Cerebellar cortex (tissue), 1 donor: ENCODE data around the gene BTBD16.

Source experiments
- DNase-seq: peaks from one replicate; pipeline ENCODE4 v3.0.0-alpha.2; 2015; ENCODE audit warnings: low spot score

Gene BTBD16

DNA sequence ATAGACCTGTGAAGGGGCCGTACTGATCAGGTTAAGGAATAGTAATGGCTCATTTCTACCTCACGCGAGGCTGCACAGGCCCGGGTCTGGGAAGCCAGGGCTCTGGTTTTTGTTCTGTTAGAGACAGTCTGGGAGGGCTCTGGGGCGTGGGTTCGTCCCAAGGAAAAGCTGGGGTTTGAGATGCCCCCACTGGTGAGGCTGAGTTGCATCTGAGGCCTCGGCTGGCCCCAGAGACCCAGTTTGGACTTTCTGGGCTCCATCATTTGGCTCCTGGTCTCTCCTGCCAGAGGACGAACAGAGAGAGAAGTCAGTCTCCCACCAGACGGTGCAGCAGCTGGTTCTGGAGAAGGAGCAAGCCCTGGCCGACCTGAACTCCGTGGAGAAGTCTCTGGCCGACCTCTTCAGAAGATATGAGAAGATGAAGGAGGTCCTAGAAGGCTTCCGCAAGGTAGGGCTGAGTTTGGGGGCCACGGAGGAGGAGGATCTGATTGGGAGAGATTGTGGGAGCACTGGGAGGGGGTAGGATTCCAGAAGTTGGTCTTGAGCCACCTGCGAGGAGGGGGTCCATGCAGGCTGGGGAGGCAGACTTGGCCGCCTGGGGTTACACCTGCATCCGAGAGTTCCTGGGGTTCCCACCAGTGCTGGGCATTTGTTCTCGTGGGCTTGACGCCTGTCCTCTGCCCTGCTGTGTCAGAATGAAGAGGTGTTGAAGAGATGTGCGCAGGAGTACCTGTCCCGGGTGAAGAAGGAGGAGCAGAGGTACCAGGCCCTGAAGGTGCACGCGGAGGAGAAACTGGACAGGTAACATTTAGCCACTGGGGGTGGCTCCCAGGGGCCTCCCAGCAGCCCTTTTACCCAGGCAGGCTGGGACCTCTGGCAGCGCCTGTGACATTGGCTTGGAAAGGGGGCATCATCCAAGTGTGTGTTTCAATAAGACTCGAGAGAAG is 22.5 kb upstream of the BTBD16 start:
- no peak for DNase-seq

DNA sequence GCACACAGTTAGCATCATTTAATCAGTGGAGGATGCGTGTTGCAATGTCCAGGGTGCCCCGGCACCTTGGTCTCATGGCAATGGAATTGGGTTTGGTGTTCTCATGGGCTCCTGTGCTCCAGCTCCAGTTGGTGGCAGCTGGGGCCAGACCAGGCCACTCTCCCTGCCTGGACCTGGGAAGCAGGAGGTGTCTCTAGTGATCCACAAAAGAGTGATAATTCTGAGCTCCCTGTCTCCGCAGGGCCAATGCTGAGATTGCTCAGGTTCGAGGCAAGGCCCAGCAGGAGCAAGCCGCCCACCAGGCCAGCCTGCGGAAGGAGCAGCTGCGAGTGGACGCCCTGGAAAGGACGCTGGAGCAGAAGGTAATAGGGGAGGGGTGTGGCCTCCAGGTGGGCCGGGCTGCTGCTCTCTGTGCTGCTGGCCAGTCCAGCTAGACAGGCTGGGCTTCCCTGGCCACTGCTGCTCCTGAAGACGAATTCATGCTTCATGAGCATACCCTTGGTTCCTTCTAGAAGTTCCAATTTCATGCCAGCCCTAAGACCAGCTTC is 21.7 kb upstream of the BTBD16 start:
- DNase-seq, result no peak

DNA sequence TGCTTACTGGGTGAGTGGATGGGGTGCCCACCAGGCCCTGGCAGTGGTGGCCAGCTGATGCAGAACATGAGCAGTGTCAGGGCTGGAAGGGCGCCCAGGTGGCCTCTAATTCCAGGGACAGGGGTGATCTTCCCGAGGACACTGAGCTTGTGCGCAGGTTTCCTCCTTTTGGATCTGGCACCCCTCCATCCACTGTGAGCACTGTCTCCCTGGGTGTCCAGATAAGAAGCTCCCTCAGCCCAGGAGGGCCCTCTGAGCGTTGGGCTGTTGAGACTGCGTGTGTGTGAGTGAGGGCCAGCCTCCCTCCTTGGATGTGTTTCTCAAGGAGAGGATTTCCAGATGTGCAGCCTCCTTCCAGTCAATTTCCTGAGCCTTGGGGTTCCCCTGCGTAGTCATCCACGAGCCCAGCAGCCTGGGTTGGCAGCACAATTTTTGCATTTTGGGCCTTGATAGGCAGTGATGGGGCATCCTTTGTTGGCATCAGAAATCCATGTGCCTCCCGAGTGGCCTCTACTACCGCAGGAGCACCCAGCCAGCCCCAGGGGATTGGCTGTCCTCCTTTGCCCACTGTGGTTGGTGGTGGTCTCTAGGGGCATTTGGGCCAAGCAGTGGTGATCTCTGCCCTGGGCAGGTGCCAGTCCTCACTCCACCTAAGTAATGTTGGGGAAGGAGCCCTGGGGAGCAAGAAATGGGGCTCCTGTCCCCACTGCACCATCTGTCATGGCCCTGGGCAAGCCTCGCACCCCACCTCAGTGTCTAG is 20.9 kb upstream of the BTBD16 start:
- DNase-seq, result no peak

- DNase-seq, result no peak
Observed at GRCh38 chr10:122251459-122252255, 19.4 kb upstream of the BTBD16 start.

- no peak for DNase-seq
Observed at GRCh38 chr10:122252805-122253204, 18.3 kb upstream of the BTBD16 start.

DNA sequence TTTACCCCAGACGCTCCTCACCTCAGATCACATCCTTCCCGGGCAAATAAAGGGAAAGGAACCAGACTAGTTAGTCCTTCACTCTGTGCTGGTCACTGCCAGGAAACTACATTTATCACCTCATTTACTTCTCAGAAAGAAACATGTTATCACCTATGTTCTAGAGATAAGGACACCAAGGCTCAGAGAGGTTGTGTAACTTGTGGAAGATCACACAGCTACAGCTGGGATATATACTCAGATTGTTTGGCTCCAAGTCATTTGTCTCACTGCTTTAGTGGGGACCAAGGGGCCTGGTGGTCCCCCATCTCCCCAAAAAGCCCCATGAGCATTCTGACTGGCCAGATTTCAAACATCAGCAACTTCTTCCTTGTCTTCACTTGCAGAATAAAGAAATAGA is 17.5 kb upstream of the BTBD16 start:
- no peak for DNase-seq

DNA sequence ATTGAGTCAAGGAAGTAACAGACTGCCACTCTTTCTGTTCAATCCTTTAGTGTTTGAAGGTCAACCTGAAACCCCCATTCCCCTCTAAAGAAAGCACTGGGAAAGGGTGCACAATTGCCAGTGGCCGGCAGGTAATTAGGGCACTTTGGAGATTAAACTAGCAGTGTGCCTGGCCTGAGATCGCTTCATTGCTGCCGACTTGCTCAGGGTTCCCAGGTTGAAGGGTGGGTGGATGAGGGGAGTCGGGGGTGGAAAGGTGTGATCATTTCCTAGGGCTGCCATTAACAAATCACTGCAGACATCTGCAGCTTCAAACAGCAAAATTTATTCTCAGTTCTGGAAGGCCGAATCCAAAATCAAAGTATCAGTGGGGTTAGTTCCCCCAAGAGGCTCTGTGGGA is 16.3 kb upstream of the BTBD16 start:
- no peak for DNase-seq

DNA sequence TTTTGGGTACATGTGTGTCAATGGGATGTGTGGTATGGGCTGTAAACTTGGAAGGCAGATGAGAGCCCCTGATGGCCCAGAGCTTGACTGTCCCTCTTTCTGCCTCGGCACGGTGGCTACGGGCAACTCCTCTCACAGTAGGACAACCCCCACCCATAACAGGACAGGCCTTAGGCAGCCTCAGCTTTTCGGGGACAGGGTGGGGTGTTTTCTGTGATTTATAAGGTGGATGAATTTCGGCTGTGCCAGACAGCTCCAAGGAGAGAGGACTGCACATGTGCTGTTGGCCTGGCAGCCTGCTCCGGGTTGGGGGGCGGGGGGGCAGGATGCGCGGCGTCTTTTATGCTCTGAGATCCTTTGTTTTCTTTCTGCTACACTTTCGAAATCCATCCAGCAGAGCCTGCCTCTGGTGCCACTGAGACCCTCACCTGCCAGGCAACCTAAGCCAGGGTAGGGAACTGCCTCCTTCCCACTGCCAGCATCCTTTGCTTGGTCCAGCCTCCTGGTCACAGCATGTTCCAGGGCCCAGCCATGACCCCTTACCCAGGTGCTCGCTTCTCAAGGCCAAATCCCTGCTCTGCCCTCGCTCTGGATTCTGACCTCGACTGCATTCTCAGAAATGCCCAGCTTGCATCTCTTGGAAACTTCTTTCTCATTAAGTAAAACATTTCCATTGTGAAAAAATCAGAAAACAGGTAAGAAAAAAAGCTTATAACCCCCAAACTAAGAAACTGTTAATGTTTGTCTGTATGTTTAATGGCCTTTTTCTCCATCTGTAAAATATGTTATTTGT is 15.4 kb upstream of the BTBD16 start:
- no peak for DNase-seq

GRCh38 chr10:122257041-122257440 is 14.1 kb upstream of the BTBD16 start:
- DNase-seq, result no peak

GRCh38 chr10:122258136-122259074 is 12.7 kb upstream of the BTBD16 start:
- no peak for DNase-seq

GRCh38 chr10:122259075-122259466 is 12.0 kb upstream of the BTBD16 start:
- DNase-seq, result no peak

DNA sequence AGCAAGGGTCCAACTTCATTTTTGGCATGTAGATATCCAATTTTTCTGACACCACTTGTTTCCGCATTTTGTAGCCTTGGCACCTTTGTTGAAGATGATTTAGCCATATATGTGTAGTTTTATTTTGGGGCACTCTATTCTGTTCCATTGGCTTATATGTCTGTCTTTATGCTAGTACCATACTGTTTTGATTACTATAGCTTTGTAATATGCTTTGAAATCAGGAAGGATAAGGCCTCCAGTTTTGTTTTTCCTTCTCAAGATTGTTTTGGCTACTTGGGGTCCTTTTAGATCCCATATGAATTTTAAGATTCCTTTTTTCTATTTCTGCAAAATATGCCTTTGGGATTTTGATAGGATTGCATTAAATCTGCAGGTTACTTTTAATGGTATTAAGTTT is 9.5 kb upstream of the BTBD16 start:
- no peak for DNase-seq

- no peak for DNase-seq
Observed at GRCh38 chr10:122263971-122264370, 7.1 kb upstream of the BTBD16 start.

- DNase-seq, result no peak
Observed at GRCh38 chr10:122264436-122264835, 6.7 kb upstream of the BTBD16 start.

DNA sequence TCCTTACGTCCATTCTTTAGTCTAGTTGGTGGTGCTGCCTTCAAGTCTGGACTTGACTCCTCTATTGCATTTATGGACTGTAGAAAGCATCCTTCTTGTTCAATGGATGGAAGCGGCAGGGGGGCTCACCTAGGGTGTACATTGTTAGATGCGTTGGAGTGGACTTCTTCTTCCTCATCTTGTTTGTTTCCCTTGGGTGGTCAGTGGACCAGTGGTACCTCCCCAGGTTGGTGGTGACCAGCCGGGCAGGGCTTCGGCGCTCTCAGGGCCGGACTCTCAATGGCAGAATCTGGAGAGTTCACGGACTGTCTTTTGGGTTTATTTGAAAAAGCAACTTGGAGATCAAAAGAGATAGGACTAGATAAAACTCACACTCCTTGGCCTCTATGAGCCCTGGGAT is 6.2 kb upstream of the BTBD16 start:
- no peak for DNase-seq

- DNase-seq, result no peak
Observed at GRCh38 chr10:122265896-122266295, 5.2 kb upstream of the BTBD16 start.

DNA sequence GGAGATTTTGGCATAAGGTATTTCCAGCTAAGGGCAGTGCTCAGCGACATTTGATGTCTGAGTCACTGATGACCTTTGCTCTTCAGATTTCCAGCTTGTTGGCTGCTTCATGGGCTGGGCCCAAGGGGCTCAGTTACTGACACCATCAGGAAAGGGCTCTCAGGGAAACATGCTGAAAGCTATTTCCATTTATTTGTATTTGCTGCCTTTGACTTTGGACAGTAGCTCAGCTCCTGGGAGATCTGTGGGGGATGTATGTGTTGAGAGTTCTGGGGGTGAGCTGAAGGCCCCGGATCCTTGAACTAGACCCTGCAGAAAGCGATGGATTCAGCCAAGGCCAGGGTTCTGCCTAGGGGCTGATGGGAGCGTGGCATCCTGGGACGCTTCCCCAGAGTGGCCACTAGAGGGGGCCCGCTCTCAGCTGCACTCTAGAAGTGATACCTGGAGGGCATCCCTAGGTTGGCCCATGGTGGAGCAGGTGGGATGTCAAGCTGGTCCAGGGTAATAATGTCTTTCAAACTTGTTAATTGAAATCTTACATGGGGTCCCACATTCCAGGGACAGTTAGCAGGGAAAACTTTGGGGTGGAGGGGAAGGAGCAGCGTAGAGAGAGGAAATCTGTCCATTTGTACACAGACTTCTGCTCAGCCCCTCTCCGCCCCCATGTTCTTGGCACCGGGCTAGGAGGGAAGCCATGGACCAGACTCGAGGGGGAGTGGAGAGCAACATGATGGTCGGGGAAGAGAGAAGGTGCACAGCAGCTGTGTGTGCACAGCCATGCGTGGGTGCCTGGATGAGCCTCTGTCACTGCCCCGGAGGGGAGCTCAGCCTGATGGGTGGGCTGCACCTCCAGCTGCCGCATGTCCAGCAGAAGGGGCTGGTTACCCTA is 3.0 kb upstream of the BTBD16 start:
- DNase-seq, result peak; percentile 29

- DNase-seq, result no peak
Observed at GRCh38 chr10:122269059-122269687, 1.9 kb upstream of the BTBD16 start.
